ENCODE results near the gene TMC8.
"Not testable (repeated sequence)": the region's sequence is repeated elsewhere in the genome, so short reads cannot be mapped to it uniquely, and the experiment has no call there.

The TMC8 gene

GRCh38 chr17:78138204-78139060 lies 7.9 kb downstream of the TMC8 start:
- DNase-seq: no peak

GRCh38 chr17:78139861-78140168 lies 9.2 kb downstream of the TMC8 start:
- DNase-seq: not testable (repeated sequence)

- peak; percentile 76 for DNase-seq
Observed at GRCh38 chr17:78140169-78141051, 9.8 kb downstream of the TMC8 start.

- DNase-seq: no peak
Observed at GRCh38 chr17:78141437-78142118, 11.0 kb downstream of the TMC8 start.

GRCh38 chr17:78142119-78142861 lies 11.7 kb downstream of the TMC8 start:
- DNase-seq: no peak

- DNase-seq: no peak
Observed at GRCh38 chr17:78143214-78144146, 12.9 kb downstream of the TMC8 start.

GRCh38 chr17:78144147-78144719 lies 13.7 kb downstream of the TMC8 start:
- peak; percentile 81 for DNase-seq

GRCh38 chr17:78144736-78145641 lies 14.4 kb downstream of the TMC8 start:
- DNase-seq: peak; percentile 71

- DNase-seq: no peak
Observed at GRCh38 chr17:78146471-78146869, 15.9 kb downstream of the TMC8 start.

- no peak for DNase-seq
Observed at GRCh38 chr17:78146881-78147280, 16.3 kb downstream of the TMC8 start.

- no peak for DNase-seq
Observed at GRCh38 chr17:78147315-78147998, 16.9 kb downstream of the TMC8 start.

GRCh38 chr17:78148286-78149016 lies 17.9 kb downstream of the TMC8 start:
- no peak for DNase-seq

GRCh38 chr17:78151514-78152008 lies 21.0 kb downstream of the TMC8 start:
- no peak for DNase-seq

- DNase-seq: no peak
Observed at GRCh38 chr17:78154903-78155811, 24.6 kb downstream of the TMC8 start.

GRCh38 chr17:78159575-78160158 lies 29.1 kb downstream of the TMC8 start:
- DNase-seq: no peak

- no peak for DNase-seq
Observed at GRCh38 chr17:78163881-78164747, 33.5 kb downstream of the TMC8 start.
